Astrocyte of the spinal cord (primary cell): Measurements from ENCODE around the gene ANKRD40.

Experiments
- DNase-seq: peaks from one replicate; pipeline ENCODE4 v3.0.0; 2011; ENCODE audit warnings: low read depth, low spot score
- H3K4me3 ChIP-seq: 2 replicates; pipeline ENCODE4 v1.5.1; 2011; ENCODE audit warnings: low read depth, mild to moderate bottlenecking, low read length, moderate library complexity
- in situ Hi-C: cut with HindIII; loops from 2 replicates; pipeline ENCODE4 v1.10.0; 2017; ENCODE audit warnings: low sequenced_read_pairs
- TF ChIP-seq, protein P1 (sequence below): IDR thresholded peaks from 2 replicates; pipeline ENCODE4 v1.5.1; 2012; ENCODE audit warnings: low read depth, mild to moderate bottlenecking, low read length, inconsistent platforms

The ANKRD40 gene

GRCh38 chr17:50686494-50687199 lies 21.1 kb downstream of the ANKRD40 start:
- peak; percentile 86 for DNase-seq
- TF ChIP-seq, protein P1, sequence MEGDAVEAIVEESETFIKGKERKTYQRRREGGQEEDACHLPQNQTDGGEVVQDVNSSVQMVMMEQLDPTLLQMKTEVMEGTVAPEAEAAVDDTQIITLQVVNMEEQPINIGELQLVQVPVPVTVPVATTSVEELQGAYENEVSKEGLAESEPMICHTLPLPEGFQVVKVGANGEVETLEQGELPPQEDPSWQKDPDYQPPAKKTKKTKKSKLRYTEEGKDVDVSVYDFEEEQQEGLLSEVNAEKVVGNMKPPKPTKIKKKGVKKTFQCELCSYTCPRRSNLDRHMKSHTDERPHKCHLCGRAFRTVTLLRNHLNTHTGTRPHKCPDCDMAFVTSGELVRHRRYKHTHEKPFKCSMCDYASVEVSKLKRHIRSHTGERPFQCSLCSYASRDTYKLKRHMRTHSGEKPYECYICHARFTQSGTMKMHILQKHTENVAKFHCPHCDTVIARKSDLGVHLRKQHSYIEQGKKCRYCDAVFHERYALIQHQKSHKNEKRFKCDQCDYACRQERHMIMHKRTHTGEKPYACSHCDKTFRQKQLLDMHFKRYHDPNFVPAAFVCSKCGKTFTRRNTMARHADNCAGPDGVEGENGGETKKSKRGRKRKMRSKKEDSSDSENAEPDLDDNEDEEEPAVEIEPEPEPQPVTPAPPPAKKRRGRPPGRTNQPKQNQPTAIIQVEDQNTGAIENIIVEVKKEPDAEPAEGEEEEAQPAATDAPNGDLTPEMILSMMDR, result no peak
- in situ Hi-C loops, result no loop called here
- no peak overlapping the region for H3K4me3 ChIP-seq

DNA sequence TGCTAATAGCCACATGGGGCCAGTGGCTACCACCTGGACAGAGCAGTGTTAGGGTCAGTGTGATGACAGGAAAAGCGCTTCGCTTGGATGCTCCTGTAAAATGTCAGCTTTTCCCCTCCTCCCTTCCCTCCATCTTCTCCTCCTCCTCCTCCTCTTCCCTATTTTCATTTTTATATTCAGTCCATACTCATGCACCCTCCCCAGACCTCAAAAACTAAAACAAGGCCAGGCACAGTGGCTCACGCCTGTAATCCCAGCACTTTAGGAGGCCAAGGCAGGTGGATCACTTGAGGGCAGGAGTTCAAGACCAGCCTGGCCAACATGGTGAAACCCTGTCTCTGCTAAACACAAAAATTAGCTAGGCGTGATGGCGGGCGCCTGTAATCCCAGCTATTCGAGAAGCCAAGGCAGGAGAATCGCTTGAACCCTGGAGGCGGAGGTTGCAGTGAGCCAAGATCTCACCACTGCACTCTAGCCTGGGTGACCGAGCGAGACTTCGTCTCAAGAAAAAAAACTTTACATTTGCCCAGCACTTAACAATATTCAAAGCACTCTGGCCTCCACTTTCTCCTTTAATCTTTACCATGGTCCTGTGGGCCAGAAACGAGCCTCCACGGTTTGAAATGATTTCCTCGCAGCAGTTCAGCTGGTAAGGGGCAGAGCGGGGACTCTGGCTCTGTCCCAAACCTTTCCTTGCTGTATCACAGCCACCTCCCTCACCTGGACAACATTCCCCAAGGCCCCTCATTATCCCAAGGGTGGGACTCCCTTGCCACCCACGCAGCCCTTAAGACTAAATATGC lies 21.8 kb downstream of the ANKRD40 start:
- in situ Hi-C loops, result no loop called here
- no peak overlapping the region for H3K4me3 ChIP-seq
- TF ChIP-seq, protein P1, result no peak
- DNase-seq, result no peak

DNA sequence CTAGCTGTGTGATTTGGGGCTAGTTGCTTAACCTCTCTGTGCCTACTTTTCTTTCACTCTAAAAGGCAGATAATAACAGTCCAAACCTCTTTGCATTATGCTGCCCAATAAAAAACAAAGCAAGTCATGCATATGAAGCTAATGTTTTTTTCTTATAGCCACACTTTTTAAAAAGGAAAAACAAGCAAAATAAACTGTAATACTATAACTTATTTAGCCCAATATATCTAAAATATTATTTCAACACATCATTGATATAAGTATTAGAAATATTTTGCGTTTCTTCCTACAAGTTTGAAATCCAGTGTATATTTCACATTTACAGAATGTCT lies 22.4 kb downstream of the ANKRD40 start:
- TF ChIP-seq, protein P1, result no peak
- in situ Hi-C loops, result no loop called here

GRCh38 chr17:50684612-50685333 lies 22.9 kb downstream of the ANKRD40 start:
- in situ Hi-C loops, result no loop called here
- H3K4me3 ChIP-seq, result no peak overlapping the region
- no peak for DNase-seq
- TF ChIP-seq, protein P1, result no peak

More for the DNA sequence above, 22.4 kb downstream of the ANKRD40 start:
- no peak overlapping the region for H3K4me3 ChIP-seq
- DNase-seq, result no peak

- no peak for DNase-seq
- H3K4me3 ChIP-seq, result no peak overlapping the region
- TF ChIP-seq, protein P1, result no peak
- in situ Hi-C loops, result no loop called here
Observed at GRCh38 chr17:50684288-50684611, 23.5 kb downstream of the ANKRD40 start.

DNA sequence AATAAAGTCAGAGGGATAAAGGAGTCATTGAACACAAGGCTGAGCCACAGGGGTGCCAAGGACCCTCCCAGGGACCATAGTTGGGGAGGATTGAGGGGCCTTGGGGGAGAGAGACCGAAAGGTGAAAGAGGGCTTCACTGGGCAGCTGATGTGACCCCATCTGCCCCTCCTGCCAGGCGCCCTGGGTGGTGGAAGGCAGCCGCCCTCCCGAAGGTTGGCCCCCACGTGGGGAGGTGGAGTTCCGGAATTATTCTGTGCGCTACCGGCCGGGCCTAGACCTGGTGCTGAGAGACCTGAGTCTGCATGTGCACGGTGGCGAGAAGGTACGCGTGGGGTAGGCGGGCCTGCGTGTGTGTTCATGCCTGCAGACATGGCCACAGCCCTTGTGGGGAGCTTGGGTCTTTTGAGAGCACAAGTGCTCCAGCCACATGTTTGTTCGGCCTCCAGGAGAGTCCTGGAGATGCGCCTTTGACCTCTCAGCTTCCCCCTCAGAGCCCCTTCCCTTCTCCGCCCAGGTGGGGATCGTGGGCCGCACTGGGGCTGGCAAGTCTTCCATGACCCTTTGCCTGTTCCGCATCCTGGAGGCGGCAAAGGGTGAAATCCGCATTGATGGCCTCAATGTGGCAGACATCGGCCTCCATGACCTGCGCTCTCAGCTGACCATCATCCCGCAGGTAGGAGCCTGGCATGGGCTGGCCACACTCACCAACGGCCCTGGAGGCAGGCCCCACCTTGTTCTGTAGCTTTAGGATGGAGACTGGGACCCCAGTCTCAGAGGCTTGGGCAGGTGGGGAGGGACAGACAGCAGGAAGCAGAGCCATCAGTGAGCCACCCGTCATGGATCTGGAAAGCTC lies 24.1 kb downstream of the ANKRD40 start:
- TF ChIP-seq, protein P1, result no peak
- DNase-seq, result no peak
- in situ Hi-C loops, result no loop called here
- H3K4me3 ChIP-seq, result no peak overlapping the region
